Tibial artery (tissue), 4 donors: ENCODE data around the gene CFAP92.

Experiments
- DNase-seq, 2 donors: peaks; one replicate each; pipeline ENCODE4 v3.0.0-alpha.2; 2019
- H3K27ac ChIP-seq, 2 donors: fragments of 200-600 bp; sonication (generic) in 1 of 2; 1 replicate in 1 of 2; 2 replicates in 1 of 2; pipeline ENCODE4 v1.5.1; 2018 to 2019; ENCODE audit warnings: mild to moderate bottlenecking in 1 of 2
- H3K27me3 ChIP-seq, 2 donors: fragments of 200-600 bp; sonication (generic) in 1 of 2; one replicate each; pipeline versions ENCODE4 v1.5.1 to v1.6.0; 2016 to 2019
- H3K36me3 ChIP-seq, 3 donors: fragments of 200-600 bp; sonication (generic) in 2 of 3; one replicate each; pipeline ENCODE4 v1.5.1; 2016 to 2019; ENCODE audit warnings: mild to moderate bottlenecking in 2 of 3
- H3K4me1 ChIP-seq, 4 donors: fragments of 200-600 bp; sonication (generic) in 2 of 4; 1 replicate in 3 of 4; 2 replicates in 1 of 4; pipeline ENCODE4 v1.5.1; 2016 to 2019
- H3K4me3 ChIP-seq, 2 donors: fragments of 200-600 bp; sonication (generic) in 1 of 2; 1 replicate in 1 of 2; 2 replicates in 1 of 2; pipeline ENCODE4 v1.5.1; 2018 to 2019; ENCODE audit warnings: mild to moderate bottlenecking in 2 of 2
- H3K9me3 ChIP-seq, 3 donors: fragments of 200-600 bp; sonication (generic) in 1 of 3; one replicate each; pipeline ENCODE4 v1.5.1; 2016 to 2019
- intact Hi-C: fragments of 100-400 bp; cut with DNase I; formaldehyde crosslinking; loops from one replicate; pipeline ENCODE4 v1.15.0; 2023; ENCODE audit warnings: low total_unique reads
- TF ChIP-seq, protein P1 (sequence below), 2 experiments: fragments of 200-600 bp in 1 of 2; fragments of 450-650 bp in 1 of 2; IDR thresholded peaks; one replicate each; pipeline ENCODE4 v1.5.1; 2017 to 2019; ENCODE audit warnings: antibody characterized with exemption in 2 of 2, mild to moderate bottlenecking in 1 of 2, moderate library complexity in 1 of 2

Gene CFAP92

DNA sequence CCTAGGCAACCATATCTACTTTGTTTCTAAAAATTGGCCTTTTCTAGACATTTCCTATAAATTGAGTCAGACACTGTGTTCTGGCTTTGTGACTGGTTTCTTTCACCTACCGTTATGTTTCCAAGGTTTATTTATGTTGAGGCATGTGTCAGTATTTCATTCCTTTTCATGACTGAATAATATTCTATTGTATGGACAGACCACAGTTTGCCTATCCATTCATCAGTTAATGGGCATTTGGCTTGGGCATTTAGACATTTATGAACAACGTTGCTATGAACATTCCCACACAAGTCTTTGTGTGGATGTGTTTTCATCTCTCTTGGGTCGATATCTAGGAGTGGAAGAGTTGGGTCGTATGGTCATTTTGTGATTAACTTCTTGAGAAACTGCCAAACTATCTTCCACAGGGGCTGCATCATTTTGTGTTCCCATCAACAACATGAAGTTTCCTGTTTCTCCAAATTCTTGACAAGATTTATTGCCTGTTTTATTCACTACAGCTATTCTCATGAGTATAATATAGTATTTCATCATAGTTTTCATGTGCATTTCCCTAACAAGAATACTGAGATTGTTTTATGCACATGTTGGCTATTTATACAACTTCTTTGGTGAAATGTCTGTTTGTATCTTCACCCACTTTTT is 3.7 kb upstream of the CFAP92 start:
- intact Hi-C loops = no loop called here
- TF ChIP-seq, protein P1, sequence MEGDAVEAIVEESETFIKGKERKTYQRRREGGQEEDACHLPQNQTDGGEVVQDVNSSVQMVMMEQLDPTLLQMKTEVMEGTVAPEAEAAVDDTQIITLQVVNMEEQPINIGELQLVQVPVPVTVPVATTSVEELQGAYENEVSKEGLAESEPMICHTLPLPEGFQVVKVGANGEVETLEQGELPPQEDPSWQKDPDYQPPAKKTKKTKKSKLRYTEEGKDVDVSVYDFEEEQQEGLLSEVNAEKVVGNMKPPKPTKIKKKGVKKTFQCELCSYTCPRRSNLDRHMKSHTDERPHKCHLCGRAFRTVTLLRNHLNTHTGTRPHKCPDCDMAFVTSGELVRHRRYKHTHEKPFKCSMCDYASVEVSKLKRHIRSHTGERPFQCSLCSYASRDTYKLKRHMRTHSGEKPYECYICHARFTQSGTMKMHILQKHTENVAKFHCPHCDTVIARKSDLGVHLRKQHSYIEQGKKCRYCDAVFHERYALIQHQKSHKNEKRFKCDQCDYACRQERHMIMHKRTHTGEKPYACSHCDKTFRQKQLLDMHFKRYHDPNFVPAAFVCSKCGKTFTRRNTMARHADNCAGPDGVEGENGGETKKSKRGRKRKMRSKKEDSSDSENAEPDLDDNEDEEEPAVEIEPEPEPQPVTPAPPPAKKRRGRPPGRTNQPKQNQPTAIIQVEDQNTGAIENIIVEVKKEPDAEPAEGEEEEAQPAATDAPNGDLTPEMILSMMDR (IDR thresholded peaks at IDR 0.05) = no peak
- no peaks in the 10 kb centered on the region for H3K36me3 ChIP-seq
- no peak for DNase-seq
- H3K4me3 ChIP-seq = no peak overlapping the region
- H3K9me3 ChIP-seq = no peaks in the 10 kb centered on the region
- H3K27me3 ChIP-seq = peaks cover 0 to 26% of the 10 kb centered on the region in 2 donors
- no peak overlapping the region for H3K27ac ChIP-seq
- H3K4me1 ChIP-seq = peaks cover 0 to 36% (median 31%) of the 10 kb centered on the region in 4 donors

DNA sequence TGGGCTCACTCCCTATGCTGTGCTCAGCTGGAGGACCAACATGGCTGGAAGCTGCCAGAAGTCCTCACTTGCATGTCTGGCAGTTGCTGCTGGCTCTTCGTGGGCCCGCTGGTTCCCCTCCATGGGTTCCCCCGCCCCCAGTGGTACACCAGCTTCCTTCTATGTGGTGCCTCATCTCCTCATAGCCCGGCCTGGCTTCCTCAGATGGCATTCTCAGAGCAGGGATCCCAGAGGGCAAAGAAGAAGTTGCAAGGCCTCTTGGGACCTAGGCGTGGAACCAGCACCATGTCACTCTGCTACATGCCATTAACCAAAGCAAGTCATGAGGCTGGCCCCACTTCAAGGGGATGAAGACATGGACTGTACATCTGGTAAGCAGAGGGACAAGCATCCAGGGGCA is 2.9 kb upstream of the CFAP92 start:
- intact Hi-C loops = no loop called here
- TF ChIP-seq, protein P1 (IDR thresholded peaks at IDR 0.05) = no peak
- peaks cover 0 to 30% (median 26%) of the 10 kb centered on the region in 4 donors for H3K4me1 ChIP-seq
- no peaks in the 10 kb centered on the region for H3K36me3 ChIP-seq
- H3K4me3 ChIP-seq = no peak overlapping the region
- H3K27me3 ChIP-seq = peaks cover 0 to 18% of the 10 kb centered on the region in 2 donors
- no peak for DNase-seq
- H3K27ac ChIP-seq = no peak overlapping the region
- H3K9me3 ChIP-seq = no peaks in the 10 kb centered on the region

DNA sequence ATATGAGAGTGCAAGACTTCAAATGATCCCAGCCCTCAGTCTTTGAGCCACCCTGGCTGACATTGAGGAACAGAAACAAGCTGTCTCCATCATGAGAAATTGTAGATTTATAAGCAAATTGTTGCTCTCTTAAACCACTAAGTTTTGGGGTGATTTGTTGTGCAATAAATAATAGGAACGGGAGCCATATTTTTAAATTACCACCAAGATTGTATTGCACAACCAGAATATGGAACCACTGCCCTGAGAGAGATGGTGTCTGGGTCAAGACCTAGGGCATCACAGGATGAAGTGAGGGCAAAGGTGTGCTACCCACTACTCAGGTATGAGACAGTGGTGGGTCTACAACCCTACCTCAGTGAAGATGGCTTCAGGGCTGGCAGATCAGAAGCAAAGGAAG is 2.3 kb upstream of the CFAP92 start:
- DNase-seq = no peak
- intact Hi-C loops = no loop called here
- Histone ChIP-seq H3K27me3 (peaks cover 0 to 12% of the 10 kb centered on the region in 2 donors), H3K27ac (no peak overlapping the region), H3K4me1 (peaks cover 0 to 24% (median 20%) of the 10 kb centered on the region in 4 donors), H3K9me3 (no peaks in the 10 kb centered on the region), H3K36me3 (no peaks in the 10 kb centered on the region), H3K4me3 (no peak overlapping the region)
- TF ChIP-seq, protein P1 (IDR thresholded peaks at IDR 0.05) = no peak

DNA sequence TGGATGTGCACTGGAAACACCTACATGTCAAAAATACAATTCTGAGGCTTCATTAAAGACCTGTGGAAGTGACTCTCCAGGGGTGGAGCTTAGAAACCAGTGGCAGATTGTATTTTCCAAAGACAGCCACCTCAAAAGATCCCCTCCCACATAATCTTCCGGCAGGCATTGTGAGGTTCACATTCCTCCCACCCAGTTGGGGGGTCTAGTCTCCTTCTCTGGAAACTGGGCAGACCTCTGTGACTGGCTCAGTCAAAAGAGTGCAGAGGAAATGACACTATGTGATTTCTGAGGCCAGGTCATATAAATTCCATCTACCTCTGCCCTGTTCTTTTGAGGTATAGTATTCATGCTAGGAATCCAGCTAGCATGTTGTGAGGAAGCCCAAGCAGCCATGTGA is 1.9 kb upstream of the CFAP92 start:
- TF ChIP-seq, protein P1 (IDR thresholded peaks at IDR 0.05) = no peak
- H3K27ac ChIP-seq = no peak overlapping the region
- intact Hi-C loops = no loop called here
- H3K36me3 ChIP-seq = no peaks in the 10 kb centered on the region
- H3K27me3 ChIP-seq = peaks cover 0 to 8% of the 10 kb centered on the region in 2 donors
- H3K9me3 ChIP-seq = no peaks in the 10 kb centered on the region
- no peak for DNase-seq
- no peak overlapping the region for H3K4me3 ChIP-seq
- H3K4me1 ChIP-seq = peaks cover 0 to 20% (median 16%) of the 10 kb centered on the region in 4 donors

DNA sequence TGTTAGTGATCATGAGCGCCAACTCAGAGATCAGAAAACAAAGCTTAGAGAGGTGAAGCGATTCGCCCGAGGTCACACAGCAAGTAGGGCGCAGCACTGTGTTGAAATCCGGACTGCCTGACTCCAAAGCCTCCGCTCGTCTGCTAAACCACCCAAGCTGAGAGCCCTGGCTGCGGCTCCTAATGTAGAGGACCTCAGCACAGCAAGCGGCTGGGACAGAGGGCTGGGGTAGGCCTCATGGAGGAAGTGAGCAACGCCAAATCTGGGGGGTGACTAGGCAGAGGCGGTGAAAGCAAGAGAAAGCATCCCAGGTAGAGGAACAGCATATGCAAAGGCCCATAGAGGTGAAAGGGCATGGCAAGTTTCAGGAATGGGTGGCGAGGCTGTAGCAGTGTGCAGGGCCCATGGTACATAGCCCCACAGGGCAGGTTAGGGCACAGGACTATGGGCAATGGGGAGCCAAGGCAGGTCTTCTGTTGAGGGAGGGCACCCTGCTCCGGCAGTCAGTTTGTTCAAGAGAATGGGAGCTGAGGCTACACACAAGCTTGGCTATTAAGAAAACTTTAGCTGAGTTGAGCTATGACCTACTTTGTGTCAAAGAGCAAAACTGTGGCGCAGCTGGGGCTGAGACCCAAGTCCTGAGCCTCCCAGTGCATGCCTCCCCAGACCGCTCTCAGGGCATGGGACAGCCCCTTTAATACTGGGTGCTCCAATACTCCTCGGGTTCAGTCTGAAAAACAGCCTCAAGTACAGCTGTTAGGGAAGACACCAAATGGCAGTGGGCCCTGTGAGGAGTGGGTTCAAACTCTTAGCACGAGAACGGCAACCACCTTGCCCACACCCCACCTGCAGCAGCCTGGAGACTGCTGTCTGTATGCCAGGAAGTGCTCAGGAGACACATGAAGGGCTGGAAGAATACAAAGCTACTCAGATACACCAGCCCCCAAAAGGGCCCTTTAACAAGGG is 988 bp upstream of the CFAP92 start:
- H3K27ac ChIP-seq = no peak overlapping the region
- H3K36me3 ChIP-seq = no peaks in the 10 kb centered on the region
- no peaks in the 10 kb centered on the region for H3K9me3 ChIP-seq
- H3K4me1 ChIP-seq = peaks cover 0 to 16% (median 14%) of the 10 kb centered on the region in 4 donors
- DNase-seq = no peak
- H3K4me3 ChIP-seq = peak overlapping the region in 1 of 2 donors; percentile 50
- no peaks in the 10 kb centered on the region for H3K27me3 ChIP-seq
- TF ChIP-seq, protein P1 (IDR thresholded peaks at IDR 0.05) = no peak
- intact Hi-C loops = no loop called here
